Liver (tissue), 9 donors: ENCODE measurements around the gene CCDC186. TPM values are rescaled to one million over a fixed set of nuclear protein-coding genes. Genes with fewer than 3 reads are reported as not detected.

Experiments used
- DNase-seq: peaks from one replicate; pipeline ENCODE4 v3.0.0-alpha.2; 2017; ENCODE audit warnings: low spot score
- H3K27ac ChIP-seq, 2 donors: one replicate each; pipeline ENCODE4 v1.7.0; 2013; ENCODE audit warnings: inconsistent platforms in 2 of 2, low read length in 2 of 2, control low read depth in 1 of 2, low read depth in 1 of 2, mild to moderate bottlenecking in 1 of 2
- H3K27me3 ChIP-seq, 4 donors: one replicate each; pipeline versions ENCODE4 v1.6.1 to v1.7.0; 2013; ENCODE audit warnings: low read length in 3 of 4, inconsistent platforms in 1 of 4, mild to moderate bottlenecking in 1 of 4, moderate library complexity in 1 of 4; ENCODE audit not compliant: control insufficient read depth in 4 of 4, insufficient read depth in 4 of 4
- H3K36me3 ChIP-seq, 4 donors: one replicate each; pipeline versions ENCODE4 v1.6.1 to v1.7.0; 2013; ENCODE audit warnings: low read length in 3 of 4, mild to moderate bottlenecking in 3 of 4, low read depth in 1 of 4, moderate library complexity in 1 of 4; ENCODE audit not compliant: control insufficient read depth in 4 of 4, insufficient read depth in 3 of 4
- H3K4me1 ChIP-seq, 4 donors: one replicate each; pipeline versions ENCODE4 v1.6.1 to v1.7.0; 2013; ENCODE audit warnings: low read length in 3 of 4, mild to moderate bottlenecking in 3 of 4, moderate library complexity in 1 of 4; ENCODE audit not compliant: control insufficient read depth in 4 of 4, insufficient read depth in 4 of 4
- H3K4me3 ChIP-seq, 3 donors: one replicate each; pipeline versions ENCODE4 v1.6.1 to v1.7.0; 2013; ENCODE audit warnings: low read length in 3 of 3, control low read depth in 1 of 3, low read depth in 1 of 3, mild to moderate bottlenecking in 1 of 3
- H3K9ac ChIP-seq, 2 donors: one replicate each; pipeline ENCODE4 v1.7.0; 2013; ENCODE audit warnings: low read length in 2 of 2, mild to moderate bottlenecking in 2 of 2, moderate library complexity in 2 of 2, control low read depth in 1 of 2, low read depth in 1 of 2
- H3K9me3 ChIP-seq, 4 donors: one replicate each; pipeline versions ENCODE4 v1.6.1 to v1.7.0; 2013; ENCODE audit warnings: low read length in 3 of 4; ENCODE audit not compliant: control insufficient read depth in 4 of 4
- CTCF ChIP-seq: fragments of 150-350 bp; IDR thresholded peaks from 2 replicates; pipeline ENCODE4 v1.5.1; 2017; ENCODE audit warnings: improper control_type of control experiment, low read depth, low read length; ENCODE audit not compliant: missing input control
- EGR1 ChIP-seq, 2 donors: IDR thresholded peaks; 2 replicates each; pipeline ENCODE4 v1.6.1; 2016 to 2018; ENCODE audit warnings: antibody characterized with exemption in 2 of 2, low read depth in 2 of 2
- FOXA1 ChIP-seq: IDR thresholded peaks from 2 replicates; pipeline ENCODE4 v1.6.1; 2016; ENCODE audit warnings: antibody characterized with exemption
- FOXA2 ChIP-seq: IDR thresholded peaks from 2 replicates; pipeline ENCODE4 v1.6.1; 2016; ENCODE audit warnings: antibody characterized with exemption
- GABPA ChIP-seq, 2 donors: IDR thresholded peaks in 1 of 2; conservative IDR thresholded peaks in 1 of 2; 2 replicates each; pipeline ENCODE4 v1.6.1; 2016; ENCODE audit warnings: antibody characterized with exemption in 2 of 2, mild to moderate bottlenecking in 1 of 2, moderate library complexity in 1 of 2
- HNF4A ChIP-seq, 2 donors: conservative IDR thresholded peaks; 2 replicates each; pipeline ENCODE4 v1.6.1; 2016; ENCODE audit warnings: antibody characterized with exemption in 2 of 2, mild to moderate bottlenecking in 2 of 2
- JUND ChIP-seq, 2 donors: IDR thresholded peaks; 2 replicates each; pipeline ENCODE4 v1.6.1; 2016; ENCODE audit warnings: antibody characterized with exemption in 2 of 2
- MAX ChIP-seq: IDR thresholded peaks from 2 replicates; pipeline ENCODE4 v1.6.1; 2016; ENCODE audit warnings: antibody characterized with exemption
- NR2F2 ChIP-seq: IDR thresholded peaks from 2 replicates; pipeline ENCODE4 v1.6.1; 2016; ENCODE audit warnings: antibody characterized with exemption
- RAD21 ChIP-seq, 2 donors: IDR thresholded peaks; 2 replicates each; pipeline ENCODE4 v1.6.1; 2016; ENCODE audit warnings: antibody characterized with exemption in 2 of 2, mild to moderate bottlenecking in 2 of 2
- RXRA ChIP-seq, 2 donors: IDR thresholded peaks; 2 replicates each; pipeline ENCODE4 v1.6.1; 2017 to 2018; ENCODE audit warnings: antibody characterized with exemption in 2 of 2, mild to moderate bottlenecking in 1 of 2
- YY1 ChIP-seq: IDR thresholded peaks from 2 replicates; pipeline ENCODE4 v1.6.1; 2016; ENCODE audit warnings: antibody characterized with exemption, mild to moderate bottlenecking
- WGBS: extraction: QIAGEN DNeasy Blood & Tissue Kit; methylation state at CpG from one replicate; pipeline ENCODE4 v1.1.7; 2013; 5-methylcytosine and 5-hydroxymethylcytosine counted together
- polyA plus RNA-seq, 2 donors: library from polyadenylated mRNA; stranded (reverse) in 1 of 2; unstranded in 1 of 2; fragments of 200-250 nt in 1 of 2; fragments of >200 nt in 1 of 2; fragmentation: Nextera tagmentation in 1 of 2; extraction: Ambion mirVana in 1 of 2; gene quantifications; one replicate each; pipeline versions ENCODE4 v1.2.1 to v1.2.3, GENCODE V29; 2013 to 2015
- total RNA-seq, 2 donors: library from RNA; depleted of rRNA; stranded (reverse); fragments of >200 nt; gene quantifications; one replicate each; pipeline ENCODE4 v1.2.3, GENCODE V29; 2014
- donor health status: healthy.
- donor health status: healthy.
- donor health status: healthy.
- donor health status: healthy.
- donor health status: healthy.

Gene CCDC186
- total and polyA plus RNA-seq, 4 donors = 1.9 to 11.6 (median 6.1) TPM

- TF ChIP-seq MAX = no peak
- no peak for TF ChIP-seq EGR1 (IDR thresholded peaks at IDR 0.05; ENCODE audit: low read depth in 2 of 2)
- TF ChIP-seq JUND (IDR thresholded peaks at IDR 0.05) = no peak
- no peak for TF ChIP-seq NR2F2
- TF ChIP-seq FOXA2 = no peak
- TF ChIP-seq CTCF = no peak
- TF ChIP-seq FOXA1 = no peak
- no peak for TF ChIP-seq GABPA (IDR thresholded peaks at IDR 0.05 in 1 of 2, conservative IDR thresholded peaks at IDR 0.05 in 1 of 2)
- no peak for TF ChIP-seq HNF4A (conservative IDR thresholded peaks at IDR 0.05)
Observed at GRCh38 chr10:114115661-114116445, 58.1 kb downstream of the CCDC186 start (continued).

GRCh38 chr10:114110174-114110972, 63.6 kb downstream of the CCDC186 start:
- H3K4me3 ChIP-seq = no peak overlapping the region
- no peak overlapping the region for H3K27ac ChIP-seq
- TF ChIP-seq CTCF = peak; percentile 12
- TF ChIP-seq YY1 = no peak
- peak; percentile 35 to 55 for TF ChIP-seq RAD21 (IDR thresholded peaks at IDR 0.05)
- TF ChIP-seq NR2F2 = no peak
- TF ChIP-seq MAX = no peak
- H3K27me3 ChIP-seq = no peaks in the 10 kb centered on the region
- no peaks in the 10 kb centered on the region for H3K4me1 ChIP-seq
- WGBS = 82% methylated on average over 5 of the region's 5 CpGs
- DNase-seq = no peak
- H3K9me3 ChIP-seq = no peaks in the 10 kb centered on the region
- H3K36me3 ChIP-seq = no peaks in the 10 kb centered on the region
- no peak overlapping the region for H3K9ac ChIP-seq

GRCh38 chr10:114103284-114103683, 70.7 kb downstream of the CCDC186 start:
- TF ChIP-seq RXRA (IDR thresholded peaks at IDR 0.05) = no peak
- no peak for TF ChIP-seq GABPA (IDR thresholded peaks at IDR 0.05 in 1 of 2, conservative IDR thresholded peaks at IDR 0.05 in 1 of 2)
- TF ChIP-seq RAD21 (IDR thresholded peaks at IDR 0.05) = peak; percentile 90 to 92
- TF ChIP-seq CTCF = peak; percentile 67
- H3K36me3 ChIP-seq = no peaks in the 10 kb centered on the region
- no peaks in the 10 kb centered on the region for H3K9me3 ChIP-seq
- H3K4me1 ChIP-seq = peaks cover 0 to 9% (median 4%) of the 10 kb centered on the region in 4 donors
- H3K27ac ChIP-seq = no peak overlapping the region
- WGBS = 15% methylated on average over 6 of the region's 6 CpGs
- H3K4me3 ChIP-seq = no peak overlapping the region
- DNase-seq = no peak
- no peak overlapping the region for H3K9ac ChIP-seq
- no peaks in the 10 kb centered on the region for H3K27me3 ChIP-seq
